Keratinocyte (primary cell): ENCODE measurements around the gene MPZL2. TPM values are rescaled to one million over a fixed set of nuclear protein-coding genes. Genes with fewer than 3 reads are reported as not detected.
"Not testable (repeated sequence)": the region's sequence is repeated elsewhere in the genome, so short reads cannot be mapped to it uniquely, and the experiment has no call there.

Source experiments
- DNase-seq: peaks from one replicate; pipeline ENCODE4 v3.0.0-alpha.2; 2011; ENCODE audit warnings: low read depth, missing footprints, low spot score
- FAIRE-seq: peaks from 2 replicates; lab custom pipeline; 2011; peaks lifted over from hg19 to GRCh38; lab: Jason Lieb, UNC
- H2AFZ ChIP-seq: 2 replicates; pipeline ENCODE4 v1.6.0; 2012; ENCODE audit warnings: low read length, control low read depth, inconsistent platforms; ENCODE audit not compliant: control insufficient read depth
- H3K27ac ChIP-seq: 2 replicates; pipeline ENCODE4 v1.5.1; 2011; ENCODE audit warnings: low read length; ENCODE audit not compliant: control insufficient read depth, insufficient read depth
- H3K27me3 ChIP-seq: 3 replicates; pipeline ENCODE4 v1.6.0; 2011; ENCODE audit warnings: low read length; ENCODE audit not compliant: control insufficient read depth, insufficient read depth; ENCODE audit errors: extremely low read depth
- H3K36me3 ChIP-seq, 2 experiments: 2 replicates in 1 of 2; 3 replicates in 1 of 2; pipeline ENCODE4 v1.5.1; 2011; ENCODE audit warnings: low read length in 2 of 2, mild to moderate bottlenecking in 1 of 2; ENCODE audit not compliant: control insufficient read depth in 2 of 2, insufficient read depth in 2 of 2; ENCODE audit errors: extremely low read depth in 1 of 2
- H3K4me1 ChIP-seq: 3 replicates; pipeline ENCODE4 v1.5.1; 2011; ENCODE audit warnings: low read length; ENCODE audit not compliant: control insufficient read depth, insufficient read depth; ENCODE audit errors: extremely low read depth
- H3K4me2 ChIP-seq: 3 replicates; pipeline ENCODE4 v1.6.0; 2011; ENCODE audit warnings: low read depth, low read length; ENCODE audit not compliant: control insufficient read depth, insufficient read depth; ENCODE audit errors: extremely low read depth
- H3K4me3 ChIP-seq, 3 experiments: fragments of 200-600 bp in 1 of 3; sonication (generic) in 1 of 3; 2 replicates in 2 of 3; 3 replicates in 1 of 3; pipeline ENCODE4 v1.5.1; 2011 to 2016; ENCODE audit warnings: low read length in 3 of 3, mild to moderate bottlenecking in 3 of 3, control low read depth in 2 of 3, inconsistent platforms in 1 of 3, low read depth in 1 of 3, mixed read lengths in 1 of 3, mixed run types in 1 of 3, moderate library complexity in 1 of 3; ENCODE audit not compliant: control insufficient read depth in 2 of 3, insufficient read depth in 2 of 3; ENCODE audit errors: extremely low read depth in 1 of 3
- H3K79me2 ChIP-seq: 2 replicates; pipeline ENCODE4 v1.6.0; 2012; ENCODE audit warnings: low read length; ENCODE audit not compliant: control insufficient read depth, insufficient read depth
- H3K9ac ChIP-seq: 3 replicates; pipeline ENCODE4 v1.6.0; 2011; ENCODE audit warnings: low read length; ENCODE audit not compliant: control insufficient read depth, insufficient read depth; ENCODE audit errors: extremely low read depth
- H3K9me1 ChIP-seq: 3 replicates; pipeline ENCODE4 v1.6.0; 2011; ENCODE audit warnings: low read length; ENCODE audit not compliant: control insufficient read depth, insufficient read depth; ENCODE audit errors: extremely low read depth
- H3K9me3 ChIP-seq: 2 replicates; pipeline ENCODE4 v1.5.1; 2012; ENCODE audit warnings: low read depth, low read length; ENCODE audit not compliant: control insufficient read depth
- H4K20me1 ChIP-seq: 3 replicates; pipeline ENCODE4 v1.6.0; 2011; ENCODE audit warnings: low read length; ENCODE audit not compliant: control insufficient read depth, insufficient read depth; ENCODE audit errors: extremely low read depth
- EZH2 ChIP-seq: IDR thresholded peaks from one replicate; pipeline ENCODE4 v1.6.1; 2012; ENCODE audit warnings: inconsistent platforms, mild to moderate bottlenecking, low read length, moderate library complexity
- dilution Hi-C: fragments of 300-500 bp; cut with MboI; formaldehyde crosslinking; loops from one replicate; pipeline ENCODE4 v1.7.0; 2020; ENCODE audit warnings: low sequenced_read_pairs; ENCODE audit not compliant: extremely low pct_ligation_motif_present
- polyA plus RNA-seq, 5 experiments: library from polyadenylated mRNA; depleted of rRNA in 3 of 5; stranded (reverse) in 3 of 5; stranded (forward) in 1 of 5; unstranded in 1 of 5; fragments of >200 nt; gene quantifications; 1 replicate in 1 of 5; 2 replicates in 3 of 5; 3 replicates in 1 of 5; pipeline versions ENCODE4 v1.2.1 to v1.2.3, GENCODE V29; 2011 to 2012; ENCODE audit warnings: missing spikeins in 2 of 5, low read depth in 1 of 5, low replicate concordance in 1 of 5
- TF ChIP-seq, protein P1 (sequence below), 3 experiments: IDR thresholded peaks in 1 of 3; conservative IDR thresholded peaks in 1 of 3; optimal IDR thresholded peaks in 1 of 3; 2 replicates in 2 of 3; 3 replicates in 1 of 3; pipeline versions ENCODE3 to v1.5.1; 2011; ENCODE audit warnings: low read length in 3 of 3, mild to moderate bottlenecking in 3 of 3, moderate library complexity in 2 of 3, control low read depth in 1 of 3, inconsistent platforms in 1 of 3; ENCODE audit not compliant: insufficient read depth in 2 of 3; ENCODE audit errors: extremely low read depth in 1 of 3

Gene MPZL2
- polyA plus RNA-seq, 1 donor (not counting 4 experiments of a cell fraction or from before 2014, with no cell fraction given) = 225 TPM

DNA sequence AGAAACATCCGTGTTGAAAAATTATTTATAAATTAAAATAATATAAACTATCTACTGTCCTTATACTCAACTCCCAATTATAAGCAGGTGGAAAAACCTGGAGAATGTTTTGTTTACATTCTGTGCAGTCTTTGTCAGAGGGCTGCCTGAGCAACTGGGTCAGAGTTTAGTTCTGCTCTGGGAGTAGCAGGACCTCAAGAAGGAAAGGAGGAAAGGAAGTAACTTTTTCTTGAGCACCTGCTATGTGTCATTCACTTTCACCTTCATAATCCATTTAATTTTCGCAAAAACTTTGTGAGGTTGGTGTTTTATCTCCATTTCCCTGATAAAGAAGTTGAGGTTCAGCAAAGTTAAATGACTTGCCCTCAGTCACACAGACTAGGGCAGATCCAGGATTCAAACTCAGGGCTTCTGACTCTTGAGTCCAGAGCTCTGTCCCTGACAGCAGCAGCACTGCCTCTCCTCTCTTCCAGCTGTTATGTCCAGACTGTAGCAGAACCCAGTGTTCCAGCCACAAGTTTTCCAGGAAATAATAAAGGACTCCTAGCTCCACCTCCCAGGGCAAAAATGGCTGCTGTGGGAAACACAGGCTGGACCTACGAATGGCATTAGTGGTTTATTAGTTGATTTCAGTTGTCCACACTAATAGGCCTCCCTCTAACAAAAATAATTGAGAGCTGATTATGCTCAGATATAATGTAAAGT is 46.8 kb upstream of the MPZL2 start:
- TF ChIP-seq, protein P1, sequence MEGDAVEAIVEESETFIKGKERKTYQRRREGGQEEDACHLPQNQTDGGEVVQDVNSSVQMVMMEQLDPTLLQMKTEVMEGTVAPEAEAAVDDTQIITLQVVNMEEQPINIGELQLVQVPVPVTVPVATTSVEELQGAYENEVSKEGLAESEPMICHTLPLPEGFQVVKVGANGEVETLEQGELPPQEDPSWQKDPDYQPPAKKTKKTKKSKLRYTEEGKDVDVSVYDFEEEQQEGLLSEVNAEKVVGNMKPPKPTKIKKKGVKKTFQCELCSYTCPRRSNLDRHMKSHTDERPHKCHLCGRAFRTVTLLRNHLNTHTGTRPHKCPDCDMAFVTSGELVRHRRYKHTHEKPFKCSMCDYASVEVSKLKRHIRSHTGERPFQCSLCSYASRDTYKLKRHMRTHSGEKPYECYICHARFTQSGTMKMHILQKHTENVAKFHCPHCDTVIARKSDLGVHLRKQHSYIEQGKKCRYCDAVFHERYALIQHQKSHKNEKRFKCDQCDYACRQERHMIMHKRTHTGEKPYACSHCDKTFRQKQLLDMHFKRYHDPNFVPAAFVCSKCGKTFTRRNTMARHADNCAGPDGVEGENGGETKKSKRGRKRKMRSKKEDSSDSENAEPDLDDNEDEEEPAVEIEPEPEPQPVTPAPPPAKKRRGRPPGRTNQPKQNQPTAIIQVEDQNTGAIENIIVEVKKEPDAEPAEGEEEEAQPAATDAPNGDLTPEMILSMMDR (optimal IDR thresholded peaks at IDR 0.05 in 1 of 3, IDR thresholded peaks at IDR 0.05 in 1 of 3, conservative IDR thresholded peaks at IDR 0.05 in 1 of 3; ENCODE audit: extremely low read depth in 1 of 3, insufficient read depth in 2 of 3, low read length in 3 of 3) = no peak
- TF ChIP-seq EZH2 = no peak
- Histone ChIP-seq H3K79me2 (no peaks in the 10 kb centered on the region), H3K4me2 (no peak overlapping the region), H3K27ac (no peak overlapping the region), H4K20me1 (no peaks in the 10 kb centered on the region), H3K36me3 (no peaks in the 10 kb centered on the region), H3K27me3 (peaks cover 9% of the 10 kb centered on the region), H3K9me3 (no peaks in the 10 kb centered on the region), H3K9ac (no peak overlapping the region), H3K4me1 (peaks cover under 1% of the 10 kb centered on the region), H2AFZ (no peak overlapping the region), H3K9me1 (no peaks in the 10 kb centered on the region), H3K4me3 (no peak overlapping the region)
- dilution Hi-C loops = no loop called here
- DNase-seq = no peak
- no peak for FAIRE-seq

DNA sequence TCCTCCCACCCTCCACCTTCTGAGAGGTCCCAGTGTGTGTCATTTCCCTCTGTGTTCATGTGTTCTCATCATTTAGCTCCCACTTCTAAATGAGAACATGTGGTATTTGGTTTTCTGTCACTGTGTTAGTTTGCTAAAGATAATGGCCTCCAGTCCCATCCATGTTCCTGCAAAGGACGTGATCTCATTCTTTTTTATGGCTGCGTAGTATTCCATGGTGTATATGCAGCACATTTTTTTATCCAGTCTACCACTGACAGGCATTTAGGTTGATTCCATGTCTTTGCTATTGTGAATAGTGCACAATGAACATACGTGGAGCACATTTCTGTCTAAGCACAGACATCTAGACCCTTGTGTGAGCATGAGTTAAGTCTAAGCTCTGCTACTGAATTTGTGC is 46.2 kb upstream of the MPZL2 start:
- dilution Hi-C loops = no loop called here
- TF ChIP-seq, protein P1 (optimal IDR thresholded peaks at IDR 0.05 in 1 of 3, IDR thresholded peaks at IDR 0.05 in 1 of 3, conservative IDR thresholded peaks at IDR 0.05 in 1 of 3; ENCODE audit: extremely low read depth in 1 of 3, insufficient read depth in 2 of 3, low read length in 3 of 3) = no peak
- no peak for TF ChIP-seq EZH2
- Histone ChIP-seq H3K9ac (no peak overlapping the region), H3K4me1 (no peaks in the 10 kb centered on the region), H4K20me1 (no peaks in the 10 kb centered on the region), H3K27me3 (peaks cover 5% of the 10 kb centered on the region), H3K9me3 (no peaks in the 10 kb centered on the region), H3K79me2 (no peaks in the 10 kb centered on the region), H3K36me3 (no peaks in the 10 kb centered on the region), H2AFZ (no peak overlapping the region), H3K27ac (no peak overlapping the region), H3K9me1 (no peaks in the 10 kb centered on the region), H3K4me3 (no peak overlapping the region), H3K4me2 (no peak overlapping the region)
- no peak for FAIRE-seq
- no peak for DNase-seq

DNA sequence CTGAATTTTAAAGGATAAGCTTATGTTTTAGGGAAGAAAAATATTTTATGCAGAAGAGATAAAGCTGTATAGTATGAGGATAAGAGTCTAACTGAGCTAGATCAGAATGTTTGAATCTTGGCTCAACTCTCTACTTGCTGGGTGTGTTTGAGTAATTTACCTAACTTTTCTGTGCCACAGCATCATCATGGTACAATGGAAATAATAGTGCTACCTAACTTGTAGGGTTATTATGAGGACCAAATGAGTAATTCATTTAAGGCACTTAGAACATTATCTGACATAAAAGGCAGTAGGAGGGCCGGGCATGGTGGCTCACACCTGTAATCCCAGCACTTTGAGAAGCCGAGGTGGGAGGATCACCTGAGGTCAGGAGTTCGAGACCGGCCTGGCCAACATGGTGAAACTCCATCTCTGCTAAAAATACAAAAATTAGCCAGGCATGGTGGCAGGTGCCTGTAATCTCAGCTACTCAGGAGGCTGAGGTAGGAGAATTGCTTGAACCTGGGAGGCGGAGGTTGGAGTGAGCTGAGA is 45.0 kb upstream of the MPZL2 start:
- dilution Hi-C loops, H3K36me3 ChIP-seq, H3K27me3 ChIP-seq, H3K79me2 ChIP-seq, H3K4me1 ChIP-seq, H4K20me1 ChIP-seq, FAIRE-seq, H3K4me2 ChIP-seq, H3K27ac ChIP-seq, H3K4me3 ChIP-seq, H3K9me1 ChIP-seq, H2AFZ ChIP-seq, DNase-seq, H3K9me3 ChIP-seq, H3K9ac ChIP-seq: not testable (repeated sequence)
